Measurements from ENCODE around the gene ZNHIT3. TPM values are rescaled to one million over a fixed set of nuclear protein-coding genes. Genes with fewer than 3 reads are reported as not detected.
A peak's percentile ranks its signal among the peaks of the same experiment; 100 is the strongest.

The ZNHIT3 gene
- total and polyA plus RNA-seq, 2 of the 13 experiments (the other 11 are each of a cell fraction or from before 2014, with no cell fraction given) = 66.6 to 77.4 TPM

GRCh38 chr17:36542755-36543154, 56.3 kb downstream of the ZNHIT3 start:
- FAIRE-seq (no peak), DNase-seq (ENCODE audit: low spot score) (no peak), ATAC-seq (no peak)
- in situ Hi-C loops (cut with HindIII; ENCODE audit: extremely low pct_ligation_motif_present, low pct_unique_long_range_greater_than_20kb) (no loop called here), intact Hi-C loops (cut with micrococcal nuclease; ENCODE audit: unreplicated experiment) (loop anchor here (5.0 kb wide), 1 partner anchor 55 kb away; the partner anchor contains the start of gene ZNHIT3)
- Histone ChIP-seq H3K9me3 (ENCODE audit: low read length) (no peaks in the 10 kb centered on the region), H3K4me2 (ENCODE audit: low read depth, low read length) (peak overlapping the region; percentile 95), H2AFZ (ENCODE audit: low read length) (no peak overlapping the region), H3K27me3 (ENCODE audit: control insufficient read depth in 1 of 2, insufficient read depth in 2 of 2, low read length in 2 of 2) (peaks cover 0 to 5% of the 10 kb centered on the region in 2 experiments; a peak in 1 of 5 replicates), H3K4me3 (replicated peaks in 1 of 3; ENCODE audit: insufficient read depth in 1 of 3, low read depth in 2 of 3, low read length in 3 of 3) (no peak overlapping the region), H3K9ac (ENCODE audit: insufficient read depth, low read depth, low read length) (peak overlapping the region; percentile 100; the same call in 1 of the 2 replicates), H3K36me3 (replicated peaks in 1 of 2; ENCODE audit: control insufficient read depth in 1 of 2, insufficient read depth in 2 of 2, low read length in 2 of 2) (no peaks in the 10 kb centered on the region; a peak in 1 of 5 replicates), H3K4me1 (ENCODE audit: insufficient read depth, low read length) (peaks cover 21% of the 10 kb centered on the region), H3K27ac (ENCODE audit: extremely low read length, insufficient read depth, low read length) (no peak overlapping the region), H3K79me2 (ENCODE audit: insufficient read depth, low read length) (peaks cover 31% of the 10 kb centered on the region), H4K20me1 (ENCODE audit: insufficient read depth, low read length) (peaks cover 21% of the 10 kb centered on the region)
- BruUV-seq (replicated peaks) = no TSS peak
- CTCF ChIA-PET (ENCODE audit: low intra/inter-chr PET ratio, low total read pairs) = no interaction called here
- no peak for TF ChIP-seq ZNF263 (CRISPR knock-in tag; IDR thresholded peaks at IDR 0.05)
- TF ChIP-seq HNRNPK (IDR thresholded peaks at IDR 0.05; ENCODE audit: low read depth, low read length, poor library complexity, severe bottlenecking) = no peak
- TF ChIP-seq MED13 (CRISPR knock-in tag; IDR thresholded peaks at IDR 0.05) = no peak
- TF ChIP-seq FOXK1 (CRISPR knock-in tag; IDR thresholded peaks at IDR 0.05; ENCODE audit: borderline replicate concordance, low read depth) = no peak
- TF ChIP-seq RNF219 (CRISPR knock-in tag; IDR thresholded peaks at IDR 0.05) = no peak
- no peak for TF ChIP-seq NFKB2 (CRISPR knock-in tag; IDR thresholded peaks at IDR 0.05; ENCODE audit: borderline replicate concordance)
- TF ChIP-seq GFI1 (CRISPR knock-in tag; IDR thresholded peaks at IDR 0.05; ENCODE audit: borderline replicate concordance) = no peak
- TF ChIP-seq RBM22 (optimal IDR thresholded peaks at IDR 0.05; ENCODE audit: low read length) = no peak
- TF ChIP-seq KDM1A (CRISPR knock-in tag; IDR thresholded peaks at IDR 0.05) = no peak
- TF ChIP-seq CSRNP2 (CRISPR knock-in tag; conservative IDR thresholded peaks at IDR 0.05; ENCODE audit: low read depth) = no peak
- TF ChIP-seq ATF3 (CRISPR knock-in tag; IDR thresholded peaks at IDR 0.05) = no peak
- TF ChIP-seq FOXO1 (CRISPR knock-in tag; IDR thresholded peaks at IDR 0.05) = no peak
- TF ChIP-seq ZNF20 (CRISPR knock-in tag; IDR thresholded peaks at IDR 0.05) = no peak
- WGBS (ENCODE audit: low lambda C conversion rate) = 98% methylated on average over 15 of the region's 15 CpGs
- POLR2A ChIA-PET = no interaction called here
